Measurements from ENCODE around the gene MPO. TPM values are rescaled to one million over a fixed set of nuclear protein-coding genes. Genes with fewer than 3 reads are reported as not detected.

Gene MPO
- total RNA-seq, 1 donor from 2014 or later: not detected

GRCh38 chr17:58279016-58279711 is 1.6 kb downstream of the MPO start:
- DNase-seq (ENCODE audit: low read depth): no peak

- DNase-seq (ENCODE audit: low read depth): no peak
Observed at GRCh38 chr17:58278661-58279015, 2.1 kb downstream of the MPO start.

GRCh38 chr17:58277802-58278595 is 2.7 kb downstream of the MPO start:
- DNase-seq (ENCODE audit: low read depth): no peak

GRCh38 chr17:58277107-58277801 is 3.5 kb downstream of the MPO start:
- peak; percentile 4 for DNase-seq (ENCODE audit: low read depth)

GRCh38 chr17:58276423-58276822 is 4.3 kb downstream of the MPO start:
- no peak for DNase-seq (ENCODE audit: low read depth)

GRCh38 chr17:58275417-58275816 is 5.3 kb downstream of the MPO start:
- no peak for DNase-seq (ENCODE audit: low read depth)

- no peak for DNase-seq (ENCODE audit: low read depth)
Observed at GRCh38 chr17:58273453-58274104, 7.2 kb downstream of the MPO start.

GRCh38 chr17:58272367-58273280 is 8.1 kb downstream of the MPO start:
- no peak for DNase-seq (ENCODE audit: low read depth)

GRCh38 chr17:58271216-58271931 is 9.4 kb downstream of the MPO start:
- no peak for DNase-seq (ENCODE audit: low read depth)

GRCh38 chr17:58270476-58271215 is 10.1 kb downstream of the MPO start:
- DNase-seq (ENCODE audit: low read depth): no peak

GRCh38 chr17:58269557-58270291 is 11.0 kb downstream of the MPO start:
- DNase-seq (ENCODE audit: low read depth): no peak

GRCh38 chr17:58268774-58269556 is 11.8 kb downstream of the MPO start:
- no peak for DNase-seq (ENCODE audit: low read depth)

GRCh38 chr17:58268326-58268725 is 12.4 kb downstream of the MPO start:
- DNase-seq (ENCODE audit: low read depth): no peak

GRCh38 chr17:58267347-58268324 is 13.1 kb downstream of the MPO start:
- no peak for DNase-seq (ENCODE audit: low read depth)

- DNase-seq (ENCODE audit: low read depth): no peak
Observed at GRCh38 chr17:58265902-58266875, 14.5 kb downstream of the MPO start.

GRCh38 chr17:58265271-58265670 is 15.5 kb downstream of the MPO start:
- DNase-seq (ENCODE audit: low read depth): no peak
